ENCODE results near the gene ZKSCAN4. TPM values are rescaled to one million over a fixed set of nuclear protein-coding genes. Genes with fewer than 3 reads are reported as not detected.

The ZKSCAN4 gene
- total RNA-seq, 1 donor from 2014 or later = 10.6 TPM

GRCh38 chr6:28206527-28206926, 45.5 kb downstream of the ZKSCAN4 start:
- DNase-seq (ENCODE audit: low spot score) = no peak
- H3K9me3 Mint-ChIP-seq (ENCODE audit: unreplicated experiment) = no peaks in the 10 kb centered on the region
- peak overlapping the region; percentile 90 for H3K4me3 Mint-ChIP-seq (ENCODE audit: unreplicated experiment)
- TF ChIP-seq, protein P1, sequence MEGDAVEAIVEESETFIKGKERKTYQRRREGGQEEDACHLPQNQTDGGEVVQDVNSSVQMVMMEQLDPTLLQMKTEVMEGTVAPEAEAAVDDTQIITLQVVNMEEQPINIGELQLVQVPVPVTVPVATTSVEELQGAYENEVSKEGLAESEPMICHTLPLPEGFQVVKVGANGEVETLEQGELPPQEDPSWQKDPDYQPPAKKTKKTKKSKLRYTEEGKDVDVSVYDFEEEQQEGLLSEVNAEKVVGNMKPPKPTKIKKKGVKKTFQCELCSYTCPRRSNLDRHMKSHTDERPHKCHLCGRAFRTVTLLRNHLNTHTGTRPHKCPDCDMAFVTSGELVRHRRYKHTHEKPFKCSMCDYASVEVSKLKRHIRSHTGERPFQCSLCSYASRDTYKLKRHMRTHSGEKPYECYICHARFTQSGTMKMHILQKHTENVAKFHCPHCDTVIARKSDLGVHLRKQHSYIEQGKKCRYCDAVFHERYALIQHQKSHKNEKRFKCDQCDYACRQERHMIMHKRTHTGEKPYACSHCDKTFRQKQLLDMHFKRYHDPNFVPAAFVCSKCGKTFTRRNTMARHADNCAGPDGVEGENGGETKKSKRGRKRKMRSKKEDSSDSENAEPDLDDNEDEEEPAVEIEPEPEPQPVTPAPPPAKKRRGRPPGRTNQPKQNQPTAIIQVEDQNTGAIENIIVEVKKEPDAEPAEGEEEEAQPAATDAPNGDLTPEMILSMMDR (IDR thresholded peaks at IDR 0.05; ENCODE audit: unreplicated experiment) = no peak
- no peaks in the 10 kb centered on the region for H3K36me3 Mint-ChIP-seq (ENCODE audit: low read depth, unreplicated experiment)
- H3K27me3 Mint-ChIP-seq (ENCODE audit: unreplicated experiment) = peaks cover 7% of the 10 kb centered on the region
- peaks cover 18% of the 10 kb centered on the region for H3K4me1 Mint-ChIP-seq (ENCODE audit: unreplicated experiment)
- no peak overlapping the region for H3K27ac Mint-ChIP-seq (ENCODE audit: unreplicated experiment)

GRCh38 chr6:28205879-28206278, 46.2 kb downstream of the ZKSCAN4 start:
- Mint-ChIP-seq H3K4me1 (ENCODE audit: unreplicated experiment) (peaks cover 18% of the 10 kb centered on the region), H3K9me3 (ENCODE audit: unreplicated experiment) (no peaks in the 10 kb centered on the region), H3K27me3 (ENCODE audit: unreplicated experiment) (peaks cover 9% of the 10 kb centered on the region), H3K27ac (ENCODE audit: unreplicated experiment) (no peak overlapping the region), H3K36me3 (ENCODE audit: low read depth, unreplicated experiment) (no peaks in the 10 kb centered on the region), H3K4me3 (ENCODE audit: unreplicated experiment) (no peak overlapping the region)
- DNase-seq (ENCODE audit: low spot score) = no peak
- TF ChIP-seq, protein P1 (IDR thresholded peaks at IDR 0.05; ENCODE audit: unreplicated experiment) = no peak

- H3K36me3 Mint-ChIP-seq (ENCODE audit: low read depth, unreplicated experiment) = peaks cover 5% of the 10 kb centered on the region
- H3K4me1 Mint-ChIP-seq (ENCODE audit: unreplicated experiment) = peaks cover 9% of the 10 kb centered on the region
- H3K9me3 Mint-ChIP-seq (ENCODE audit: unreplicated experiment) = no peaks in the 10 kb centered on the region
- H3K4me3 Mint-ChIP-seq (ENCODE audit: unreplicated experiment) = no peak overlapping the region
- no peak for DNase-seq (ENCODE audit: low spot score)
- TF ChIP-seq, protein P1 (IDR thresholded peaks at IDR 0.05; ENCODE audit: unreplicated experiment) = no peak
- peaks cover 11% of the 10 kb centered on the region for H3K27me3 Mint-ChIP-seq (ENCODE audit: unreplicated experiment)
- no peak overlapping the region for H3K27ac Mint-ChIP-seq (ENCODE audit: unreplicated experiment)
Measured at GRCh38 chr6:28203201-28203600, 48.9 kb downstream of the ZKSCAN4 start.

DNA sequence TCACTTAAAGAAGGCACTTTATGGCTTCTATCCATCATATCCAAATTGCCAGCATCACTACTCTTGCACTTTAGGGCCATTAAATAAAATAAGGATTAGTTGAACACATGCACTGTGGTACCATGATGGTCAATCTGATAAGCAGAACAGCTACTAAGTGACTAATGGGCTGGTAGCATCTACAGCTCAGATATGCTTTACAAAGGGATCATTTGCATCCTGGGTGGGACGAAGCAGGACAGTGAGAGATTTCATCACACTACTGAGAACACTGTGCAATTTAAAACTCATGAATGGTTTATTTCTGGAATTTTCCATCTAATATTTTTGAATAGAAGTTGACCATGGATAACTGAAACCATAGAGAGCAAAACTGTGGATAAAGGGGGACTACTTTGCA, 52.0 kb downstream of the ZKSCAN4 start:
- H3K4me3 Mint-ChIP-seq (ENCODE audit: unreplicated experiment) = no peak overlapping the region
- peaks cover 5% of the 10 kb centered on the region for H3K36me3 Mint-ChIP-seq (ENCODE audit: low read depth, unreplicated experiment)
- TF ChIP-seq, protein P1 (IDR thresholded peaks at IDR 0.05; ENCODE audit: unreplicated experiment) = no peak
- no peak for DNase-seq (ENCODE audit: low spot score)
- no peaks in the 10 kb centered on the region for H3K9me3 Mint-ChIP-seq (ENCODE audit: unreplicated experiment)
- H3K27me3 Mint-ChIP-seq (ENCODE audit: unreplicated experiment) = peaks cover 5% of the 10 kb centered on the region
- no peak overlapping the region for H3K27ac Mint-ChIP-seq (ENCODE audit: unreplicated experiment)
- H3K4me1 Mint-ChIP-seq (ENCODE audit: unreplicated experiment) = no peaks in the 10 kb centered on the region

Other genes starting within 250 kb of the ZKSCAN4 start
- 1.4 TPM for gene ZNF165, start 171.7 kb downstream of the ZKSCAN4 start, total RNA-seq (ENCODE audit: unreplicated experiment)
- gene ZSCAN16, start 127.7 kb downstream of the ZKSCAN4 start, total RNA-seq (ENCODE audit: unreplicated experiment) = 6.5 TPM
- 29.5 TPM for gene ZKSCAN8, start 110.4 kb downstream of the ZKSCAN4 start, total RNA-seq (ENCODE audit: unreplicated experiment)
- gene ZSCAN9, start 27.0 kb downstream of the ZKSCAN4 start, total RNA-seq (ENCODE audit: unreplicated experiment) = 17.5 TPM
- 0.44 TPM for gene NKAPL, start 7.0 kb upstream of the ZKSCAN4 start, total RNA-seq (ENCODE audit: unreplicated experiment)
- 18.4 TPM for gene ZSCAN26, start 14.9 kb upstream of the ZKSCAN4 start, total RNA-seq (ENCODE audit: unreplicated experiment)
- 9.7 TPM for gene PGBD1, start 29.3 kb upstream of the ZKSCAN4 start, total RNA-seq (ENCODE audit: unreplicated experiment)
- 3.7 TPM for gene ZSCAN31, start 83.9 kb upstream of the ZKSCAN4 start, total RNA-seq (ENCODE audit: unreplicated experiment)
- gene ZKSCAN3, start 97.7 kb upstream of the ZKSCAN4 start, total RNA-seq (ENCODE audit: unreplicated experiment) = 9.5 TPM
- gene ZSCAN12, start 147.5 kb upstream of the ZKSCAN4 start, total RNA-seq (ENCODE audit: unreplicated experiment) = 9.5 TPM
- 6.8 TPM for gene ZSCAN23, start 191.2 kb upstream of the ZKSCAN4 start, total RNA-seq (ENCODE audit: unreplicated experiment)